Embryonic facial prominence (tissue), 1 donor: ENCODE results near the gene GPR35.

Experiments used
- DNase-seq: peaks from one replicate; pipeline ENCODE4 v3.0.0-alpha.2; 2016; ENCODE audit errors: extremely low spot score

Gene GPR35

GRCh38 chr2:240589375-240589774, 35.9 kb upstream of the GPR35 start:
- DNase-seq, result no peak

DNA sequence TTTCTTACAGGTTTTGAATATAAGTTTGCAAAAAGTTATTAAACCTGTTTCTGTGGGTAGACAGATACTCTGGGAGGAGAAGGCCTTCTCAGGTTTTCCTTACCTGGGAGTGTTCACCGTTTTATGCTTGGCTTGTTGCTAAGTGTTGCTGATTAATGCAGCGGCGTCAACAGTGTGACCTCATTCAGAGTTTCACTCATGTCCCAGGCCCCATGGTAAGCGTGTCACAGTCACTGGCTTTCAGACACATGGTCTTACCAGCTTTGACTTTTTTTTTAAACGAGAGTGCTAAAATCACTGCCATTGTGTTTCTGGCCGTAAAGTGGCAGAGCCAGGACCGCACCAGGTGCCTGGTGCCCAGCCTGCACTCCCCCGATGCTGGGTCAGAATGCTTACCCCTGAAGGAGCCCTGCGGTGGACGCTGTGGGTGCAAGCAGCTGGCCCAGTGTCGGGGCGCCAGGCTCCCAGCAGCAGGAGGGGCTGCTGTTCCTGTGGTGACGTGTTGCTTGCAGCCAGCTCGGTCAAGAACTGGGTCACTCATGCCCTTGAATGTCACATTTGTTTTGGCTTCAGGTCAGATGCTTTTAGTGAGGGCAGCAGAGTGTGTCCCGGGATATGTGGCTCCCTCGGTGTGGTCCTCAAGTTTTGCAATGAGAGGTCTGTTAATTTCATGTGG, 35.3 kb upstream of the GPR35 start:
- no peak for DNase-seq

DNA sequence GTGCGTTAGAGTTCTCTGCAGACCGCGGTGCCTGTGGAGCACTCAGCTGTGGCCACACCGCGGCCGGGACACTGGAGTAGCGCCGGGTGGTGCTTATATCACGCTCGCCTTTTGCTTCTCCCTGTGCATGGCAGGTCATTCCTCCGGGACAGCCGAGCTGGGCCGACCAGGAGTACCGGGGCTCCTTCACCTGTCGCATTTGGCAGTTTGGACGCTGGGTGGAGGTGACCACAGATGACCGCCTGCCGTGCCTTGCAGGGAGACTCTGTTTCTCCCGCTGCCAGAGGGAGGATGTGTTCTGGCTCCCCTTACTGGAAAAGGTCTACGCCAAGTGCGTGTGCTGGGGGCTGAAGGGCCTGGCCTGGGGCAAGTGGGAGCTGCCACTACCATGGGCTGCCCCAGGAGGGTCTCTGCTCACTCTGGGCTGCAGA, 34.6 kb upstream of the GPR35 start:
- DNase-seq, result no peak

- DNase-seq, result no peak
Observed at GRCh38 chr2:240591226-240591625, 34.1 kb upstream of the GPR35 start.

DNA sequence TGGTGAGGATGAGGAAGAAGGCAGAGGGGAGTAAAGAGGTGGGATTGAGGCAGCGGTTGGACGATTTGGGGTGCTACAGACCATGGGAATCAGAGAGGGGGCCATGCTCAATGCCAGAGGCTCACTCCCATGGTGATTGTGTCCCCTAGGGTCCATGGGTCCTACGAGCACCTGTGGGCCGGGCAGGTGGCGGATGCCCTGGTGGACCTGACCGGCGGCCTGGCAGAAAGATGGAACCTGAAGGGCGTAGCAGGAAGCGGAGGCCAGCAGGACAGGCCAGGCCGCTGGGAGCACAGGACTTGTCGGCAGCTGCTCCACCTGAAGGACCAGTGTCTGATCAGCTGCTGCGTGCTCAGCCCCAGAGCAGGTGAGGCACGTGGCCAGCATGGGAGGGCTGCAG, 33.5 kb upstream of the GPR35 start:
- DNase-seq, result no peak

DNA sequence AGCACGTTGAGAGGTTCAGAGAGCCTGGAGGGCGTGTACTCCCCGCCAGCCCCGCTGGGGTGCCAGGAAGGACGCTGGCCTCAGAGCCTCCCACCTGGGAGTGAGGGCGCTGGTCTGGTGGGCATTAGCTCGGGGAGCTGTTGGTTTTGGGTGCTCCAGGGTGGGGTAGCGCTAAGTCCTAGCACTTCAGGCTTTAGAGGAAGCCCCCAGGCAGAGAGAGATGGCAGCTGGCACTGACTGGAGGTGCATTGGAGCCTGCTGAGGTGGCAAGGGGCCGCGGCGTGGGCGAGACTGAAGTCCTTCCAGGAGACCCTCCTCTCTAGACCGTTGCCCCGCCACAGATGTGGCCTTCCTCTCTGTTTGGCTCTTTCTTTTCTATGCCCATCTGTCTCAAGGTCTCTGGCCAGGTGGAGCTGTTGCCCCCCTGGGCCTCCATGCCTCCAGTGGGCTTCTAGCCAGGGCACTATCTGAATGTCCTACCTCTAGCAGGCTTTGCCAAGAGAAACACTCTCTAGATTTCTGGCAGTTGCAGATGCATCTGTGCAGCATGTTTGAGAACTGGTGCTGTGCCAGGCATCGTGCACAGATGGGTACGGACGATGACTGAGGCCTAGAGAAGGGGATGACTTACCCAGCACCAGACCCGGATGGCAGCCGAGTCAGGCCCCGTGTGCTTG, 32.1 kb upstream of the GPR35 start:
- no peak for DNase-seq

GRCh38 chr2:240593703-240594451, 31.4 kb upstream of the GPR35 start:
- no peak for DNase-seq

GRCh38 chr2:240594511-240595380, 30.5 kb upstream of the GPR35 start:
- DNase-seq, result no peak

GRCh38 chr2:240595381-240596079, 29.8 kb upstream of the GPR35 start:
- no peak for DNase-seq

DNA sequence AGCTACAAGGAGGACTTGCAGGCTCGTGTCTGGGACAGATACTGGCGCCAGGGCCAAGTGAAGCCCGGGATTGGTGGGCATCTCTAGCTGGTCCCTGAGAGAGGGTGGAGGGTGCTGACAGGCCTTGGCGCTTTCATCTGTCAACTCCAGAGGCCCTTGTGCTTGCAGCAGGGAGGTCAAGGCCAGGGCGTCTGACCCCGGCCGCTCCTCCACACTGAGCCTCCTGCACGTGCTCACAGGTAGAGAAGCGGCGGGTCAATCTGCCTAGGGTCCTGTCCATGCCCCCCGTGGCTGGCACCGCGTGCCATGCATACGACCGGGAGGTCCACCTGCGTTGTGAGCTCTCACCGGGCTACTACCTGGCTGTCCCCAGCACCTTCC, 29.2 kb upstream of the GPR35 start:
- no peak for DNase-seq

DNA sequence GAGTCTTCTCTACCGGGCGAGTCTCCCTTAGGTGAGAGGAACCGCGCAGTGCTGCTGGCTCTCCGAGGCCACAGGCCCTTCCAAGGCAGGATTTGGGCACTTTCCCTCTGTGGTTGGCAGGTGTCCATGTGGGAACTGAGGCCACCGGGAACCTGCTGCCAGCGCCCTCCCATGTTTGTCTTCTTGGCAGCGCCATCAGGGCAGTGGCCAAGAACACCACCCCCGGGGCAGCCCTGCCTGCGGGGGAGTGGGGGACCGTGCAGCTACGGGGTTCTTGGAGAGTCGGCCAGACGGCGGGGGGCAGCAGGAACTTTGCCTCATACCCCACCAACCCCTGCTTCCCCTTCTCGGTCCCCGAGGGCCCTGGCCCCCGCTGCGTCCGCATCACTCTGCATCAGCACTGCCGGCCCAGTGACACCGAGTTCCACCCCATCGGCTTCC, 28.8 kb upstream of the GPR35 start:
- no peak for DNase-seq

DNA sequence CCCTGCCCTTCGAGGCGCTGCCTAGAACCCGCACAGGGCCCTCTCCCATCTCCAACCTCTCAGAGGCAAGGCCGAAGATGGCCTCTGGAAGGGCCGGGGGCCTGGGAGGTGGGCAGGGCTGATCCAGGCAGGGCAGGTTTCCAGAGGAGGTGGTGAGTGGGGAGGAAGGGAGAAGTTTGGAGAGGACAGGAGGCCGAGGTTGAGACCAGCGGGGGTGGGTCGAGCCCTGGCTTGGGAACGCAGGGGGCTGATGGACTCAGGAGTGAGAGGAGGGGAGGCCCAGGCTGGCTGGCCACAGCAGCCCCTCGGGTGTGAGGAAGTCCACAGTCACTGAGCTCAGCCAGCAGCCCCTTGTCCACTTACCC, 28.2 kb upstream of the GPR35 start:
- no peak for DNase-seq

GRCh38 chr2:240597419-240598181, 27.7 kb upstream of the GPR35 start:
- DNase-seq, result no peak

GRCh38 chr2:240598311-240598911, 26.9 kb upstream of the GPR35 start:
- no peak for DNase-seq

- DNase-seq, result no peak
Observed at GRCh38 chr2:240599141-240599583, 26.1 kb upstream of the GPR35 start.

DNA sequence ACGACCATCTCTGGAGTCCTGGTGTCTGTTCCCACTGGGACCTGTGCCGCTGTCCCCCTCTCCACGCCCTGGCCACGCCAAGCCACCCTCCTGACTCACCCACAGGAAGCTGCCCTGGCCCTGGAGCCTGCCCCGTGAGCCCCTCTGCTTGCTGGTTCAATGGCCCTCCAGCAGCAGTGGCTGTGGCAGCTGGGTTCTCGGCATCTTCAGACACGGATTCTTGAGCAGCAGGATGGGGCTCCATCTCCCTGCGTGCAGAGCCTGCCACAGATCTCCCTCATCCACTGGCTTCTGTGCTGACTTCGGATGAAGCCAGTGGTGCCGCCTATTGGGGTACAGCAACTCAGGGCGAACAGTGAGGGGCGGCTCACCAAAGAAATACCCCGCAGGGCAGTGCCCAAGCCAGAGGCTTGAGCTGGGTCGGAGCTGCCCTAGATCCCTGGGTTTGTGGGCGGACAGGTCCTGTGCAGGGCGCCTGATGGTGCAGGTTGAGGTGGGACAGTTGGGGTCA, 24.8 kb upstream of the GPR35 start:
- DNase-seq, result no peak

- DNase-seq, result no peak
Observed at GRCh38 chr2:240601061-240601830, 24.0 kb upstream of the GPR35 start.

- DNase-seq, result no peak
Observed at GRCh38 chr2:240601831-240602160, 23.5 kb upstream of the GPR35 start.
